MM.1S (cell line): Measurements from ENCODE around the gene BOK.

ENCODE experiments used
- DNase-seq: peaks from one replicate; pipeline ENCODE4 v3.0.0-alpha.2; 2015
- H2AFZ ChIP-seq: fragments of 300-600 bp; sonication (generic); 2 replicates; pipeline ENCODE4 v1.6.0; 2016; ENCODE audit warnings: antibody characterized with exemption, low read length
- H3F3A ChIP-seq: fragments of 300-600 bp; sonication (generic); 2 replicates; pipeline ENCODE4 v1.6.1; 2016; ENCODE audit warnings: mild to moderate bottlenecking, antibody characterized with exemption, low read length, moderate library complexity, mixed read lengths; ENCODE audit not compliant: insufficient read depth
- H3K27ac ChIP-seq: fragments of 300-600 bp; sonication (generic); 2 replicates; pipeline ENCODE4 v1.5.1; 2016; ENCODE audit warnings: mild to moderate bottlenecking, low read length
- H3K27me3 ChIP-seq: fragments of 300-600 bp; sonication (generic); replicated peaks from 2 replicates; pipeline ENCODE4 v1.6.0; 2016; ENCODE audit warnings: low read length; ENCODE audit not compliant: insufficient read depth
- H3K36me3 ChIP-seq: fragments of 300-600 bp; sonication (generic); replicated peaks from 2 replicates; pipeline ENCODE4 v1.6.1; 2016; ENCODE audit warnings: mild to moderate bottlenecking, low read length, mixed read lengths; ENCODE audit not compliant: insufficient read depth
- H3K4me1 ChIP-seq: fragments of 300-600 bp; sonication (generic); 2 replicates; pipeline ENCODE4 v1.6.1; 2016; ENCODE audit warnings: low read length, mixed read lengths
- H3K4me2 ChIP-seq: fragments of 300-600 bp; sonication (generic); 2 replicates; pipeline ENCODE4 v1.6.0; 2016; ENCODE audit warnings: low read depth, low read length
- H3K4me3 ChIP-seq: fragments of 300-600 bp; sonication (generic); 2 replicates; pipeline ENCODE4 v1.5.1; 2016; ENCODE audit warnings: low read length, mixed read lengths
- H3K79me2 ChIP-seq: fragments of 300-600 bp; sonication (generic); 2 replicates; pipeline ENCODE4 v1.6.1; 2016; ENCODE audit warnings: mixed run types, low read length, mixed read lengths
- H3K9ac ChIP-seq: fragments of 300-600 bp; sonication (generic); 2 replicates; pipeline ENCODE4 v1.6.1; 2016; ENCODE audit warnings: low read length, mixed read lengths
- H3K9me2 ChIP-seq: fragments of 300-600 bp; sonication (generic); replicated peaks from 2 replicates; pipeline ENCODE4 v1.6.1; 2016; ENCODE audit warnings: mild to moderate bottlenecking, low read length, mixed read lengths; ENCODE audit not compliant: insufficient read depth
- H3K9me3 ChIP-seq: fragments of 300-600 bp; sonication (generic); replicated peaks from 2 replicates; pipeline ENCODE4 v1.6.1; 2016; ENCODE audit warnings: mild to moderate bottlenecking, low read length, mixed read lengths; ENCODE audit not compliant: insufficient read depth
- H4K20me1 ChIP-seq: fragments of 300-600 bp; sonication (generic); 2 replicates; pipeline ENCODE4 v1.6.1; 2016; ENCODE audit warnings: mild to moderate bottlenecking, low read length, moderate library complexity, mixed read lengths; ENCODE audit not compliant: insufficient read depth
- EZH2 ChIP-seq: fragments of 300-600 bp; sonication (generic); optimal IDR thresholded peaks from 2 replicates; pipeline ENCODE3; 2017; ENCODE audit warnings: low read depth, mild to moderate bottlenecking, antibody characterized with exemption, low read length, mixed read lengths
- EZH2phosphoT487 ChIP-seq: fragments of 300-600 bp; sonication (generic); IDR thresholded peaks from 2 replicates; pipeline ENCODE4 v1.6.1; 2018; ENCODE audit warnings: antibody characterized with exemption, low read length
- TF ChIP-seq, protein P1 (sequence below): fragments of 300-600 bp; sonication (generic); IDR thresholded peaks from 2 replicates; pipeline ENCODE4 v1.5.1; 2016; ENCODE audit warnings: antibody characterized with exemption, low read length, mixed read lengths

BOK gene

DNA sequence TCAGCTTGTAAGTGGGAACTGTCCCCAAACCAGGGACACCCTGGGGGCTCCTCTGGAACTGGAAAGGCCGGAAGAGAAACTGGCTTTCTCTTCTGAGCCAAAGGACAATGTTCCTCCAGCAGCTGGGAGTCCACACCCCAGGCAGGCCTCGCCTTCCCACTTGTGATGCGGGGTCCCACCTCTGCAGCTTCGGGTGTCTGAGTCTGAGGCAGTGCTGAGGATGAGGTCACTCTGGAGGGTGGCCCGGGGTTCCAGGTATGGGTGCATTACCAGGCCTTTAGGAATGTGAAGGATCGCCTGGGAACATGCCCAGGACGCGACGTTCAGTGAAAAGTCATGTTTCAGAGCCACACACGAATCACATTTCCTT lies 18.2 kb upstream of the BOK start:
- no peak for DNase-seq
- Histone ChIP-seq H3K36me3 (no peaks in the 10 kb centered on the region), H3K4me1 (no peaks in the 10 kb centered on the region), H3K4me3 (no peak overlapping the region), H3K27ac (no peak overlapping the region), H3K27me3 (peaks cover 4% of the 10 kb centered on the region; the same call in 1 of the 2 replicates), H3K79me2 (no peaks in the 10 kb centered on the region), H4K20me1 (no peaks in the 10 kb centered on the region), H3K9me2 (no peaks in the 10 kb centered on the region), H3K4me2 (no peak overlapping the region), H2AFZ (no peak overlapping the region), H3F3A (no peaks in the 10 kb centered on the region), H3K9me3 (no peaks in the 10 kb centered on the region), H3K9ac (no peak overlapping the region)
- TF ChIP-seq, protein P1, sequence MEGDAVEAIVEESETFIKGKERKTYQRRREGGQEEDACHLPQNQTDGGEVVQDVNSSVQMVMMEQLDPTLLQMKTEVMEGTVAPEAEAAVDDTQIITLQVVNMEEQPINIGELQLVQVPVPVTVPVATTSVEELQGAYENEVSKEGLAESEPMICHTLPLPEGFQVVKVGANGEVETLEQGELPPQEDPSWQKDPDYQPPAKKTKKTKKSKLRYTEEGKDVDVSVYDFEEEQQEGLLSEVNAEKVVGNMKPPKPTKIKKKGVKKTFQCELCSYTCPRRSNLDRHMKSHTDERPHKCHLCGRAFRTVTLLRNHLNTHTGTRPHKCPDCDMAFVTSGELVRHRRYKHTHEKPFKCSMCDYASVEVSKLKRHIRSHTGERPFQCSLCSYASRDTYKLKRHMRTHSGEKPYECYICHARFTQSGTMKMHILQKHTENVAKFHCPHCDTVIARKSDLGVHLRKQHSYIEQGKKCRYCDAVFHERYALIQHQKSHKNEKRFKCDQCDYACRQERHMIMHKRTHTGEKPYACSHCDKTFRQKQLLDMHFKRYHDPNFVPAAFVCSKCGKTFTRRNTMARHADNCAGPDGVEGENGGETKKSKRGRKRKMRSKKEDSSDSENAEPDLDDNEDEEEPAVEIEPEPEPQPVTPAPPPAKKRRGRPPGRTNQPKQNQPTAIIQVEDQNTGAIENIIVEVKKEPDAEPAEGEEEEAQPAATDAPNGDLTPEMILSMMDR, result no peak
- no peak for TF ChIP-seq EZH2
- no peak for TF ChIP-seq EZH2phosphoT487

DNA sequence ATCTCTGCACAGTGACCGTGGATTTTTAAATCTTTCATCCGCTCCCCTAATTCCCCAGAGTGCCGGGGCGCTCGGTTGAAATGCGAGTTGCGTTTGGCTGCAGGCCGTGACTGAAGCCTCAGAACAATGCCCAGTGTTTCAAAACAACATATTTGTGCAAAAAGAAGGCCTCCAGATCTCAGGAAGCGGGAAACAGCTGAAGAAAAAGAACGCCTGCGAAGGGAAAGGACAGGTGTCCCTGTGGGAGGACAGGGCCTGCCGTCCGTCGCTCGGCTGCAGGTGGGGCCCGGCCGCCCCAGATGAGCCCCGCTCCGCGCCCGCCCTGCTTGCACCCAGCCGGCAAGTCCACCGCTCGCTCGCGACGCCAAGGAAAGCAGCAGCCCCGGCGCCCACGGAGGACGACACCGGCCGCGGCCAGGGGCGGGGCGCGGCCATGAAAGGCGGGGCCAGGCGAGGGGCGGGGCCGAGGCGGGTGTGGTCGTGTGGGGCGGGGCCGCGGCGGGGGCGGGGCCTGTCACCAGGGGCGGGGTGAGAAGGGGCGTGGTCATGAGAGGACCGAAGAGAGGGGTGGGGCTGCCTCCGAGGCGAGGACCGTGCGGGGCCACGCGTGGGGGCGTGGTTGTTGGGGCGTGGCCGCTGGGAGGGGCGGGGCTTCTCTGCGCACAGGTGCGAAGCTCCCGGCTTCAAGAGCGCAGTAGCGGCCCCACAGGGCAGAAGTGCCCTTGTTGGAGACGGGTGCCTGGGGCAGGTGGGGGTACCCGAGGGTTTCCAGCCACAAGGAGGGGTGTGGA lies 17.6 kb upstream of the BOK start:
- Histone ChIP-seq H3K9me2 (no peaks in the 10 kb centered on the region), H4K20me1 (no peaks in the 10 kb centered on the region), H3K79me2 (no peaks in the 10 kb centered on the region), H3K4me2 (no peak overlapping the region), H2AFZ (no peak overlapping the region), H3K36me3 (no peaks in the 10 kb centered on the region), H3K27me3 (peaks cover 4% of the 10 kb centered on the region; the same call in 1 of the 2 replicates), H3K4me1 (no peaks in the 10 kb centered on the region), H3K27ac (no peak overlapping the region), H3F3A (no peaks in the 10 kb centered on the region), H3K4me3 (no peak overlapping the region), H3K9ac (no peak overlapping the region), H3K9me3 (no peaks in the 10 kb centered on the region)
- no peak for DNase-seq
- TF ChIP-seq EZH2, result no peak
- TF ChIP-seq, protein P1, result no peak
- no peak for TF ChIP-seq EZH2phosphoT487

DNA sequence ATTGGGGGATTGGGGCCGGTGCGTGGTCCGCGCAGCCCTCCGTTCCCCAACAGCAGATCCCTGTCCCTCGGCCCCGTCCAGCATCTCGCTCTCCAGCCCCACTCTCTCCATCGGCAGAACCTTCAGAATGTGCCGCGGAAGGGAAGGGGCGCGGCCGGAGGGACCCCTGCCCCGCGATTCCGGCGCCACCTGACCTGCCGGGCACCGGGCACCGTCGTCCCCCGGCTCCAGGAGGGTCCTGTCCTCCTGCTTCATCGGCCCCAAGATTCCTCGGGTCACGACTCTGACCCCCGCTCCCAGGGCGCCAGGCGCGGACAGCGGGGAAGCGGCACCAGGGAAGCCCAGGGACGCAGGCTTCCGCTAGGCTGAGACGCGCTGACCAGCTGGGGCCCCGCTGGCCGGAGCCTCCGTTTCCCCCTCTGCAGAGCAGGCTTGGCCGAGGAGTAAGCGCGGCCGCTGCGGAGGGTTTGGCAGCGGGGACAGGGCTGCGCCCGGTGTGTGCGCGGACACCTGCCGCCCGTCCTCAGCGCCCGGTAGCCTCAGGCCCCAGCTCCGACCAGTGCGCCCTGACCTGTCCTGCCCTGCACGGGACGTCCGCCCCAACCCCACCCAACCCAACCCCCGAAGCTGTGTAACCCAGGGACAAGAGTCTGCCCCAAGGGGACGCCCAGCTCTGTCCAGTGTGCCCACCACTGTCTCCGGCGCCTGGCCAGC lies 16.8 kb upstream of the BOK start:
- no peak overlapping the region for H3K9ac ChIP-seq
- no peaks in the 10 kb centered on the region for H3K4me1 ChIP-seq
- no peak overlapping the region for H3K4me3 ChIP-seq
- no peaks in the 10 kb centered on the region for H3K79me2 ChIP-seq
- DNase-seq, result no peak
- H3K9me2 ChIP-seq, result no peaks in the 10 kb centered on the region
- H3K4me2 ChIP-seq, result no peak overlapping the region
- H2AFZ ChIP-seq, result no peak overlapping the region
- H3K27ac ChIP-seq, result no peak overlapping the region
- H3K36me3 ChIP-seq, result no peaks in the 10 kb centered on the region
- no peaks in the 10 kb centered on the region for H4K20me1 ChIP-seq
- H3K9me3 ChIP-seq, result no peaks in the 10 kb centered on the region
- H3K27me3 ChIP-seq, result peaks cover 12% of the 10 kb centered on the region
- H3F3A ChIP-seq, result no peaks in the 10 kb centered on the region
- TF ChIP-seq EZH2phosphoT487 (no peak), EZH2 (no peak)
- TF ChIP-seq, protein P1, result no peak
